Umbilical cord (tissue), 2 donors: Measurements from ENCODE around the gene ZBTB43. TPM values are rescaled to one million over a fixed set of nuclear protein-coding genes. Genes with fewer than 3 reads are reported as not detected.
"Not testable (repeated sequence)": the region's sequence is repeated elsewhere in the genome, so short reads cannot be mapped to it uniquely, and the experiment has no call there.

ENCODE experiments used
- DNase-seq: peaks from one replicate; pipeline ENCODE4 v3.0.0-alpha.2; 2015; ENCODE audit warnings: low spot score
- total RNA-seq: library from RNA; depleted of rRNA; stranded (reverse); fragments of >200 nt; gene quantifications from one replicate; pipeline ENCODE4 v1.2.3, GENCODE V29; 2014; ENCODE audit warnings: low replicate concordance; ENCODE audit not compliant: insufficient read depth

The ZBTB43 gene
- total RNA-seq, 1 donor from 2014 or later: 9.9 TPM

DNA sequence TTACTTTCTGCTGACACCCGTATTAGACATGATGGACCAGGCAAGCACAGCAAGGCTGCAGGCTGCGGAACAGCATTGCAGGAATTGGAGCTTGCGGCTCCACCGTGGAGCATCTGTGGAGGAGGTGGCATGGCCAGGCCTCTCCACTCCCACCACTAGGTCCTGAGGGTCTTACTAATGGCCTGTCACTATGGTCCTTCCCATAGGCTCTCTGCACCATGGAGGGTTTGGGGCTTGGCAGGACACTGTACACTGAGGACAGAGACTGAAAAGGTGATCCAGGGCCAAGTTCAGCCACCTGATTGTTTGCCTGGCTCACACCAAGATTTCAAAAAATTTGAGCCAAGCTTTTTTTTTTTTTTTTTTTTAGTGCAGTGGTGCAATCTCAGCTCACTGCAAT is 14.3 kb upstream of the ZBTB43 start:
- no peak for DNase-seq

GRCh38 chr9:126791406-126792230 is 13.2 kb upstream of the ZBTB43 start:
- no peak for DNase-seq

- no peak for DNase-seq
These were observed 11.0 kb upstream of the ZBTB43 start for GRCh38 chr9:126793686-126794417.

DNA sequence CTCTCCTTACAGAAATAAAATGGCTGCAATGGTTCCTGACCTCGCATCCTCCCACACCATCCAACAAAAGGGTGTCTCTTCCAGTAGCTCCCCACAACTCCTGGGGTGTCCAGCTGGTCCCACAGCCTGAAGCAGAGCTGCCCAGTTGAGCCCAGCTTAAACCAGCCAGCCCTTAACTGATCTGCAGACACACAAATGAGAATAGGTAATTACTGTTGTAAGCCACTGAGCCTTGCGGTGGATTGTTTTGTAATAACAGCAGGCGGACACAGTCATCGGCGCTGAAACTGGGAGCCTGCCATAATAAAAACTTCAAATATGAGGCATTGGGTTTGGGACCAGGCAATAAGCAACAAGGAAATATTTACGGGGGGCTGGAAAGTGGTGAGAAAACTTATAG is 10.4 kb upstream of the ZBTB43 start:
- no peak for DNase-seq

- DNase-seq: no peak
These were observed 8.1 kb upstream of the ZBTB43 start for GRCh38 chr9:126796758-126797157.

- DNase-seq: no peak
These were observed 6.9 kb upstream of the ZBTB43 start for GRCh38 chr9:126797903-126798302.

DNA sequence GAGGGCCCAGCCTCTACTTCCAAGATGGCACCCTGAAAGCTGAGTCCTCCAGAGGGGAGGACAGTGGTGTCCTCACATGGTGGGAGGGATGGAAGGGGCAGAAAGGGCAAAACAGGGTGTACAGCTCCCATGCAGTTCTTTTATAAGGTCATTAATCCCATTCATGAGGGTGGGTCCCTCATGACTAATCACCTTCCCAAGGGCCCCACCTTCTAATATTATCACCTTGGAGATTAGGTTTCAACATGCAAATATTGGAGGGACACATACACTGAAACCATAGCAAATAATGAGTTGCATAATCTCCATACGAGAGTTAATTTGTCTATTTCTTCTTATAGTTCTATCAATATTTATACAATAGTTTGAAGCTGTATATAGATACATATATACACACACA is 5.8 kb upstream of the ZBTB43 start:
- DNase-seq: no peak

- no peak for DNase-seq
These were observed 2.4 kb upstream of the ZBTB43 start for GRCh38 chr9:126802318-126803059.

DNA sequence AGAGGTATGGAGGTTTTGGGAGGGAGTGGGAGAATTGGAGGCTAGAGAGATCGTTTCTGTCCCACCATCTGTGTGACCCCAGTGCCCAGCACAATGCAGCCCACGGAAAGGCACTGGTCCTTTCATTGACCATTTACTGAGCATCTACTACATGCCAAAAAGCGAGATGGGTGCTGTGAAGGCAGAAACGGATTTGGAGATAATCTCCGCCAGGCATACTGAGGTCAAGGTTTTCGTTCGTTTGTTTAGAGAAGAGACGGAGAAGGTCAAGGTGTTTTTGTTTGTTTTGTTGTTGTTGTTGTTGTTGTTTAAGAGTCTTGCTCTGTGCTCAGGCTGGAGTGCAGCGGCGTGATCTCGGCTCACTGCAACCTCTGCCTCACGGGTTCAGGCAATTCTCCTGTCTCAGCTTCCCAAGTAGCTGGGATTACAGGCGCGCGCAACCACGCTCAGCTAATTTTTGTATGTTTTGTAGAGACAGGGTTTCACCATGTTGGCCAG is 593 bp upstream of the ZBTB43 start:
- DNase-seq: no peak

DNA sequence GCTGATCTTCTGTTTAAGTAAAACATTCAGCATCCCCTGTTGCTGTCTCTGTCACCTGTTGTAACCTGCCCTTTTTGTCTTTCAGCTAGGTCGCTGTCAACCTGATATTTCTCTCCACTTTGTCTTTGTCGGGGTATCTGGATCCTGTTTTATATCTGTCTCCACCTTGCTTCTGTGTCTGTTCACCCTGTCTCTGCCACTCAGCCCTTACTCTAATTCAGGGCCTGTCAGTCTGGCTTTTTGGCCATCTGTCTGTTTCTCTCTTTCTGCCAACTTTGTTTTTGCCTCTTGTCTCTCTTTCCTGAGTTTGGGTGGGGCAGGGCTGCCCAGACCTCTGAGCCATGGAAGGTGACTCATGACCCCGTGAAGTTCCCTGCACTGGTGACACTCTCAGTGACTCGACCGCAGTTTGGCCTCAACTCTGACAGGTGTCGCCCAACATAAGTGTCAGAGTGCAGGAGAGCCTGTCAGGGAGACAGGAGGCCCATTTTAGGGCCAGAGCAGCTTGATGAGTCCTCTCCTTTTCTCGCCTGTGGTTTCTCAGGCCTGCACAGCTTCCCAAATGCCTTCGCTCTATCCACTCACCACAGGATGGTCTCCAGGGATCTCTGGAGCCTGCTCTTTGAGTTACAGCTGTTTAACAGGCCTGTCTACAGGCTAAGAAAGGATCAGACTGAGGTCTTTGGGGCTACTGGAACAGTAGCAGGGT is 868 bp downstream of the ZBTB43 start:
- no peak for DNase-seq

- DNase-seq: no peak
These were observed 1.5 kb downstream of the ZBTB43 start for GRCh38 chr9:126806336-126806735.

- DNase-seq: no peak
These were observed 4.2 kb downstream of the ZBTB43 start for GRCh38 chr9:126809068-126809467.

DNA sequence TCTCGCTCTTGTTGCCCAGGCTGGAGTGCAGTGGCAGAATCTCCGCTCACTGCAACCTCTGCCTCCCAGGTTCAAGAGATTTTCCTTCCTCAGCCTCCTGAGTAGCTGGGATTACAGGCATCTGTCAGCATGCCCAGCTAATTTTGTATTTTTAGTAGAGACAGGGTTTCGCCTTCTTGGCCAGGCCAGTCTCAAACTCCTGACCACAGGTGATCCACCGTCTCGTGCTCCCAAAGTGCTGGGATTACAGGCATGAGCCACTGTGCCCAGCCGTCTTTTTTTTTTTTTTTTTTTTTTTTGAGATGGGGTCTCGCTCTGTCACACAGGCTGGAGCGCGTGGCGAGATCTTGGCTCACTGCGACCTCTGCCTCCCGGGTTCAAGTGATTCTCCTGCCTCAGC is 5.4 kb downstream of the ZBTB43 start:
- not testable (repeated sequence) for DNase-seq

- DNase-seq: no peak
These were observed 8.2 kb downstream of the ZBTB43 start for GRCh38 chr9:126813072-126813471.

DNA sequence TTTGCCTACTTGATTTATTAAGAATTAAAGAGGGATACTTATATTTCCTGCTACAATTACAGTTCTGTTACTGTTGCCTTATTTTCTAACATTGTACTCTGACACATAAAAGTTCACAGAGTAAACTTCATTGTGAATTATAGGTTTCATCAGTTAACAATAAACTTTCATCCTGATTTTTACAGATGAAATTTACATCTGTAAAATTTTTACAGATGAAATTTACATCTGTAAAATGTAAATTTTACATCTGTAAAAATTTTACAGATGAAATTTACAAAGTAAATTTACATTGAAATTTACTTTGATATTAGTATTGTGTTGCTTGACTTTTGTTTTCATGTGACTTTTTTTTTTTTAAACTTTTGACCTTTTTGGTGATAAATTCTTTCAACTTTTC is 9.3 kb downstream of the ZBTB43 start:
- no peak for DNase-seq

DNA sequence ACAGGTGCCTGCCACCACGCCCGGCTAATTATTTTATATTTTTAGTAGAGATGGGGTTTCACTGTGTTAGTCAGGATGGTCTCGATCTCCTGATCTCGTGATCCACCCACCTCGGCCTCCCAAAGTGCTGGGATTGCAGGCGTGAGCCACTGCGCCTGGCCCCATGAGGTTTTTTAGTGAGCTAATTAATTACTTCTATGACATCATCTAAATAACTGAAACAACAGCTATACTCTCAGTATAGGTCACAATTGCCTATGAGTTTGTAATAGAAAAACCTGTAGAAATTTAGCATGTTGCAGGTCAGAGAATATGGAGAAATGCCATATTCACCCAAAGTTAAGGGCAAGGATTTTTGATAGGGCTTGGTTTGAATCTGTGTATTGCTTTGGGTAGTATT is 12.8 kb downstream of the ZBTB43 start:
- DNase-seq: not testable (repeated sequence)

DNA sequence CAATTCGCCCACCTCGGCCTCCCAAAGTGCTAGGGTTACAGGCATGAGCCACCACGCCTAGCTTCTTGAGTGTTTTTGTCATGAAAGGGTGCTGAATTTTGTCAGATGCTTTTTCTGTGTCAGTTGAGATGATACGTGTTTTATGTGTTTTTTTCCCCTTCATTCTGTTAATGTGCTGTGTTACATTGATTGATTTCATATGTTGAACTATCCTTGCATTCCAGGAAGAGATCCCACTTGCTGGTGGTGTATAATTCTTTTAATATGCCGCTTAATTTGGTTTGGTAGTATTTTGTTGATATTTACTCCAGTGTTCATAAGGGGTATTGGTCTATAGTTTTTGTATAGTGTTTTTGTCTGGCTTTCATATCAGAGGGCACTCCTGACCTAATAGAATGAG is 13.6 kb downstream of the ZBTB43 start:
- no peak for DNase-seq

DNA sequence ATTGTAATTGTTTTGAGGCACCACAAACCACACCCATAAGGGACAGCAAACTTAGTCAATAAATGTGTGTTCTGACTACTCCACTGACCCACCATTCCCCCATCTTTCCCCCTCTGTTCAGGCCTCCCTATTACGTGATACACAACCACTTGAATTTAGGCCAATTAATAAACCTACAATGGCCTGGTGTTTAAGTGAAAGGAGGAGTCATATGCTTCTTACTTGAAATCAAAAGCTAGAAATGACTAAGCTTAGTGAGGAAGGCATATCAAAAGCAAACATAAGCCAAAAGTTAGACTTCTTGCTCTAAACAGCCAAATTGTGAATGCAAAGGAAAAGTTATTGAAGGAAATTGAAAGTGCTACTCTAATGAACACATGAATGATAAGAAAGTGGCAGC is 14.6 kb downstream of the ZBTB43 start:
- no peak for DNase-seq

GRCh38 chr9:126822278-126822677 is 17.4 kb downstream of the ZBTB43 start:
- no peak for DNase-seq

DNA sequence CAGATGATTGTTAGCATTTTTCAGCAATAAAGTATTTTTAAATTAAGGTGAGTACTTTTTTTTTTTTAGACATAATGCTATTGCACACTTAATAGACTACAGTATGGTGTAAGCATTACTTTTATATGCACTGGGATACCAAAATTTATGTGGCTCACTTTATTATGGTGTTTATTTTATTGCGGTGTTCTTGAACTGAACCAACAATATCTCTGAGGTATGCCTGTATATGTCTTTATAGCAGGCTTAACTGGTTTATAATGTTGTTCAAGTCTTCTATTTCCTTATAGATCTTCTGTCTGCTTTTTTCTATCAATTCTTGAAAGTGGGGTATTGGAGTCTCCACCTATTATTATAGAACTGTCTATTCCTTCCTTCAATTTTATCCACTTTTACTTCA is 18.0 kb downstream of the ZBTB43 start:
- DNase-seq: no peak

GRCh38 chr9:126824052-126824451 is 19.2 kb downstream of the ZBTB43 start:
- DNase-seq: not testable (repeated sequence)

GRCh38 chr9:126827227-126827626 is 22.4 kb downstream of the ZBTB43 start:
- no peak for DNase-seq
